BLaER1 (cell line): ENCODE data around the gene HCN1.

Source experiments
- H3K27ac ChIP-seq: shearing (Covaris generic); formaldehyde crosslinking; 2 replicates; pipeline ENCODE4 v1.8.1; 2022
- H3K27me3 ChIP-seq: shearing (Covaris generic); formaldehyde crosslinking; 2 replicates; pipeline ENCODE4 v1.8.1; 2022
- H3K36me3 ChIP-seq: shearing (Covaris generic); formaldehyde crosslinking; 2 replicates; pipeline ENCODE4 v1.8.1; 2022
- H3K4me1 ChIP-seq: shearing (Covaris generic); formaldehyde crosslinking; 2 replicates; pipeline ENCODE4 v1.8.1; 2022
- H3K4me2 ChIP-seq: shearing (Covaris generic); formaldehyde crosslinking; 2 replicates; pipeline ENCODE4 v1.8.1; 2022
- H3K4me3 ChIP-seq: shearing (Covaris generic); formaldehyde crosslinking; 2 replicates; pipeline ENCODE4 v1.8.1; 2022
- H3K9ac ChIP-seq: shearing (Covaris generic); formaldehyde crosslinking; 2 replicates; pipeline ENCODE4 v1.8.1; 2022
- H3K9me3 ChIP-seq: shearing (Covaris generic); formaldehyde crosslinking; 2 replicates; pipeline ENCODE4 v1.8.1; 2022
- H4K20me1 ChIP-seq: shearing (Covaris generic); formaldehyde crosslinking; 2 replicates; pipeline ENCODE4 v1.8.1; 2022
- Cebpa-rat ChIP-seq: shearing (Covaris generic); IDR thresholded peaks from 2 replicates; pipeline ENCODE4 v1.8.1; 2022

HCN1 gene

GRCh38 chr5:45687701-45688100 is 8.5 kb downstream of the HCN1 start:
- H3K4me3 ChIP-seq = no peak overlapping the region
- H3K4me2 ChIP-seq = no peak overlapping the region
- no peaks in the 10 kb centered on the region for H3K9me3 ChIP-seq
- H3K27me3 ChIP-seq = no peaks in the 10 kb centered on the region
- H3K36me3 ChIP-seq = no peaks in the 10 kb centered on the region
- H4K20me1 ChIP-seq = no peaks in the 10 kb centered on the region
- H3K9ac ChIP-seq = no peak overlapping the region
- H3K4me1 ChIP-seq = no peaks in the 10 kb centered on the region
- H3K27ac ChIP-seq = no peak overlapping the region
- TF ChIP-seq Cebpa-rat = no peak

GRCh38 chr5:45686620-45687019 is 9.6 kb downstream of the HCN1 start:
- no peak for TF ChIP-seq Cebpa-rat
- Histone ChIP-seq H3K4me3 (no peak overlapping the region), H4K20me1 (no peaks in the 10 kb centered on the region), H3K4me2 (no peak overlapping the region), H3K27ac (no peak overlapping the region), H3K36me3 (no peaks in the 10 kb centered on the region), H3K27me3 (no peaks in the 10 kb centered on the region), H3K9ac (no peak overlapping the region), H3K9me3 (no peaks in the 10 kb centered on the region), H3K4me1 (no peaks in the 10 kb centered on the region)

- no peaks in the 10 kb centered on the region for H4K20me1 ChIP-seq
- H3K4me2 ChIP-seq = no peak overlapping the region
- no peak overlapping the region for H3K27ac ChIP-seq
- H3K4me3 ChIP-seq = no peak overlapping the region
- no peak for TF ChIP-seq Cebpa-rat
- no peaks in the 10 kb centered on the region for H3K27me3 ChIP-seq
- H3K9ac ChIP-seq = no peak overlapping the region
- H3K4me1 ChIP-seq = no peaks in the 10 kb centered on the region
- H3K36me3 ChIP-seq = no peaks in the 10 kb centered on the region
- no peaks in the 10 kb centered on the region for H3K9me3 ChIP-seq
Measured at GRCh38 chr5:45684118-45684517, 12.1 kb downstream of the HCN1 start.

GRCh38 chr5:45680950-45681349 is 15.2 kb downstream of the HCN1 start:
- H3K4me2 ChIP-seq = no peak overlapping the region
- no peaks in the 10 kb centered on the region for H3K36me3 ChIP-seq
- no peaks in the 10 kb centered on the region for H4K20me1 ChIP-seq
- no peak overlapping the region for H3K4me3 ChIP-seq
- no peak overlapping the region for H3K9ac ChIP-seq
- no peak for TF ChIP-seq Cebpa-rat
- no peaks in the 10 kb centered on the region for H3K9me3 ChIP-seq
- no peaks in the 10 kb centered on the region for H3K4me1 ChIP-seq
- no peak overlapping the region for H3K27ac ChIP-seq
- H3K27me3 ChIP-seq = no peaks in the 10 kb centered on the region

- no peak for TF ChIP-seq Cebpa-rat
- Histone ChIP-seq H3K36me3 (no peaks in the 10 kb centered on the region), H3K4me1 (no peaks in the 10 kb centered on the region), H3K27me3 (no peaks in the 10 kb centered on the region), H3K4me2 (no peak overlapping the region), H3K9ac (no peak overlapping the region), H3K27ac (no peak overlapping the region), H3K9me3 (no peaks in the 10 kb centered on the region), H4K20me1 (no peaks in the 10 kb centered on the region), H3K4me3 (no peak overlapping the region)
Measured at GRCh38 chr5:45677524-45677923, 18.7 kb downstream of the HCN1 start.

GRCh38 chr5:45672271-45672670 is 23.9 kb downstream of the HCN1 start:
- Histone ChIP-seq H3K4me3 (no peak overlapping the region), H3K36me3 (no peaks in the 10 kb centered on the region), H3K9me3 (no peaks in the 10 kb centered on the region), H3K27me3 (no peaks in the 10 kb centered on the region), H4K20me1 (no peaks in the 10 kb centered on the region), H3K4me2 (no peak overlapping the region), H3K27ac (no peak overlapping the region), H3K4me1 (no peaks in the 10 kb centered on the region), H3K9ac (no peak overlapping the region)
- TF ChIP-seq Cebpa-rat = no peak

GRCh38 chr5:45648744-45649143 is 47.4 kb downstream of the HCN1 start:
- Histone ChIP-seq H3K4me2 (no peak overlapping the region), H3K4me3 (no peak overlapping the region), H4K20me1 (no peaks in the 10 kb centered on the region), H3K27me3 (no peaks in the 10 kb centered on the region), H3K9me3 (no peaks in the 10 kb centered on the region), H3K36me3 (no peaks in the 10 kb centered on the region), H3K9ac (no peak overlapping the region), H3K27ac (no peak overlapping the region), H3K4me1 (0 out of 2 replicates have a peak, but pooled peaks cover 3% of the 10 kb centered on the region)
- no peak for TF ChIP-seq Cebpa-rat

GRCh38 chr5:45643056-45643455 is 53.1 kb downstream of the HCN1 start:
- Histone ChIP-seq H4K20me1 (no peaks in the 10 kb centered on the region), H3K27ac (no peak overlapping the region), H3K4me3 (no peak overlapping the region), H3K4me1 (peaks cover 29% of the 10 kb centered on the region), H3K4me2 (peak overlapping the region; percentile 66), H3K9me3 (no peaks in the 10 kb centered on the region), H3K9ac (no peak overlapping the region), H3K27me3 (no peaks in the 10 kb centered on the region), H3K36me3 (no peaks in the 10 kb centered on the region)
- no peak for TF ChIP-seq Cebpa-rat

- H3K9me3 ChIP-seq = no peaks in the 10 kb centered on the region
- no peaks in the 10 kb centered on the region for H4K20me1 ChIP-seq
- no peak for TF ChIP-seq Cebpa-rat
- no peaks in the 10 kb centered on the region for H3K27me3 ChIP-seq
- H3K9ac ChIP-seq = no peak overlapping the region
- no peak overlapping the region for H3K4me2 ChIP-seq
- no peak overlapping the region for H3K4me3 ChIP-seq
- H3K27ac ChIP-seq = no peak overlapping the region
- no peaks in the 10 kb centered on the region for H3K36me3 ChIP-seq
- H3K4me1 ChIP-seq = peaks cover 29% of the 10 kb centered on the region
Measured at GRCh38 chr5:45642370-45642769, 53.8 kb downstream of the HCN1 start.

GRCh38 chr5:45639040-45639439 is 57.1 kb downstream of the HCN1 start:
- Histone ChIP-seq H3K4me3 (no peak overlapping the region), H3K27ac (no peak overlapping the region), H3K27me3 (no peaks in the 10 kb centered on the region), H3K4me1 (peaks cover 29% of the 10 kb centered on the region), H3K9ac (no peak overlapping the region), H4K20me1 (no peaks in the 10 kb centered on the region), H3K36me3 (no peaks in the 10 kb centered on the region), H3K9me3 (no peaks in the 10 kb centered on the region), H3K4me2 (no peak overlapping the region)
- no peak for TF ChIP-seq Cebpa-rat

GRCh38 chr5:45627076-45627656 is 69.0 kb downstream of the HCN1 start:
- H3K9ac ChIP-seq = no peak overlapping the region
- H3K4me1 ChIP-seq = no peaks in the 10 kb centered on the region
- H3K4me2 ChIP-seq = no peak overlapping the region
- no peak for TF ChIP-seq Cebpa-rat
- no peak overlapping the region for H3K27ac ChIP-seq
- H3K27me3 ChIP-seq = no peaks in the 10 kb centered on the region
- H3K9me3 ChIP-seq = no peaks in the 10 kb centered on the region
- H4K20me1 ChIP-seq = no peaks in the 10 kb centered on the region
- H3K4me3 ChIP-seq = no peak overlapping the region
- H3K36me3 ChIP-seq = no peaks in the 10 kb centered on the region
